GM20431 (cell line): ENCODE measurements around the gene GLRA3.
"Not testable (repeated sequence)": the region's sequence is repeated elsewhere in the genome, so short reads cannot be mapped to it uniquely, and the experiment has no call there.

Experiments used
- in situ Hi-C: fragments of 300-500 bp; cut with MseI, MboI; formaldehyde crosslinking; loops from one replicate; pipeline ENCODE4 v1.15.0; 2020; ENCODE audit warnings: low sequenced_read_pairs; ENCODE audit not compliant: unreplicated experiment

GLRA3 gene

GRCh38 chr4:174828845-174829701 lies at the start of gene GLRA3:
TSS of gene GLRA3 (minus strand) at chr4:174829247. CDS start at chr4:174828811, 436 bp downstream.
- in situ Hi-C loops: no loop called here

GRCh38 chr4:174874898-174875297 lies 45.9 kb upstream of the GLRA3 start:
- in situ Hi-C loops: no loop called here

GRCh38 chr4:174873931-174874330 lies 44.9 kb upstream of the GLRA3 start:
- in situ Hi-C loops: no loop called here

GRCh38 chr4:174873146-174873545 lies 44.1 kb upstream of the GLRA3 start:
- in situ Hi-C loops: not testable (repeated sequence)

- in situ Hi-C loops: no loop called here
Observed at GRCh38 chr4:174871407-174871806, 42.4 kb upstream of the GLRA3 start.

- in situ Hi-C loops: no loop called here
Observed at GRCh38 chr4:174870311-174870710, 41.3 kb upstream of the GLRA3 start.

- in situ Hi-C loops: no loop called here
Observed at GRCh38 chr4:174869339-174869738, 40.3 kb upstream of the GLRA3 start.

- in situ Hi-C loops: no loop called here
Observed at GRCh38 chr4:174867903-174868302, 38.9 kb upstream of the GLRA3 start.

- in situ Hi-C loops: no loop called here
Observed at GRCh38 chr4:174865418-174865985, 36.5 kb upstream of the GLRA3 start.

GRCh38 chr4:174864031-174864430 lies 35.0 kb upstream of the GLRA3 start:
- in situ Hi-C loops: no loop called here

GRCh38 chr4:174860588-174860987 lies 31.5 kb upstream of the GLRA3 start:
- in situ Hi-C loops: no loop called here

- in situ Hi-C loops: no loop called here
Observed at GRCh38 chr4:174859904-174860303, 30.9 kb upstream of the GLRA3 start.

GRCh38 chr4:174856926-174857800 lies 28.1 kb upstream of the GLRA3 start:
- in situ Hi-C loops: no loop called here

- in situ Hi-C loops: no loop called here
Observed at GRCh38 chr4:174855050-174855449, 26.0 kb upstream of the GLRA3 start.

- in situ Hi-C loops: no loop called here
Observed at GRCh38 chr4:174853629-174854028, 24.6 kb upstream of the GLRA3 start.

- in situ Hi-C loops: no loop called here
Observed at GRCh38 chr4:174848596-174848995, 19.5 kb upstream of the GLRA3 start.

GRCh38 chr4:174847801-174848427 lies 18.9 kb upstream of the GLRA3 start:
- in situ Hi-C loops: no loop called here

- in situ Hi-C loops: no loop called here
Observed at GRCh38 chr4:174835536-174835935, 6.5 kb upstream of the GLRA3 start.

GRCh38 chr4:174834477-174834876 lies 5.4 kb upstream of the GLRA3 start:
- in situ Hi-C loops: no loop called here

GRCh38 chr4:174826660-174827059 lies 2.4 kb downstream of the GLRA3 start:
- in situ Hi-C loops: no loop called here
